Astrocyte (in vitro differentiated cells and primary cell): ENCODE results near the gene SH2D3A. TPM values are rescaled to one million over a fixed set of nuclear protein-coding genes. Genes with fewer than 3 reads are reported as not detected.

Source experiments
- DNase-seq: peaks from one replicate; pipeline ENCODE4 v3.0.0-alpha.2; 2010; ENCODE audit warnings: low read depth
- FAIRE-seq: peaks from 2 replicates; lab custom pipeline; 2011; peaks lifted over from hg19 to GRCh38; lab: Jason Lieb, UNC
- H2AFZ ChIP-seq: 2 replicates; pipeline ENCODE4 v1.6.0; 2012; ENCODE audit warnings: low read depth, low read length, inconsistent platforms
- H3K27ac ChIP-seq: 2 replicates; pipeline ENCODE4 v1.5.1; 2011; ENCODE audit warnings: low read depth, low read length, inconsistent platforms
- H3K27me3 ChIP-seq: 2 replicates; pipeline ENCODE4 v1.6.0; 2011; ENCODE audit warnings: low read length, inconsistent platforms; ENCODE audit not compliant: insufficient read depth
- H3K36me3 ChIP-seq: 2 replicates; pipeline ENCODE4 v1.5.1; 2011; ENCODE audit warnings: low read length, inconsistent platforms; ENCODE audit not compliant: insufficient read depth
- H3K4me1 ChIP-seq: 2 replicates; pipeline ENCODE4 v1.5.1; 2011; ENCODE audit warnings: low read length, inconsistent platforms; ENCODE audit not compliant: insufficient read depth
- H3K4me2 ChIP-seq: 2 replicates; pipeline ENCODE4 v1.6.0; 2012; ENCODE audit warnings: low read length, inconsistent platforms
- H3K4me3 ChIP-seq: 2 replicates; pipeline ENCODE4 v1.5.1; 2011; ENCODE audit warnings: low read depth, mild to moderate bottlenecking, low read length, inconsistent platforms; ENCODE audit not compliant: insufficient read depth
- H3K79me2 ChIP-seq: 2 replicates; pipeline ENCODE4 v1.6.0; 2012; ENCODE audit warnings: mild to moderate bottlenecking, low read length, inconsistent platforms; ENCODE audit not compliant: insufficient read depth
- H3K9ac ChIP-seq: 2 replicates; pipeline ENCODE4 v1.6.0; 2012; ENCODE audit warnings: mild to moderate bottlenecking, low read length, inconsistent platforms
- H3K9me3 ChIP-seq: 2 replicates; pipeline ENCODE4 v1.5.1; 2012; ENCODE audit warnings: low read depth, mild to moderate bottlenecking, low read length, inconsistent platforms; ENCODE audit not compliant: insufficient read depth
- H4K20me1 ChIP-seq: 2 replicates; pipeline ENCODE4 v1.6.0; 2012; ENCODE audit warnings: low read length, inconsistent platforms; ENCODE audit not compliant: insufficient read depth
- H3K27ac Mint-ChIP-seq: one replicate; pipeline ENCODE4 v1.8.0; 2021; ENCODE audit warnings: mild to moderate bottlenecking, mixed read lengths; ENCODE audit not compliant: unreplicated experiment
- H3K27me3 Mint-ChIP-seq: one replicate; pipeline ENCODE4 v1.8.0; 2021; ENCODE audit warnings: low read depth, mixed read lengths; ENCODE audit not compliant: unreplicated experiment
- H3K36me3 Mint-ChIP-seq: one replicate; pipeline ENCODE4 v1.8.0; 2021; ENCODE audit warnings: low read depth, mixed read lengths; ENCODE audit not compliant: unreplicated experiment
- H3K4me1 Mint-ChIP-seq: one replicate; pipeline ENCODE4 v1.8.0; 2021; ENCODE audit warnings: low read depth, mixed read lengths; ENCODE audit not compliant: unreplicated experiment
- H3K4me3 Mint-ChIP-seq: one replicate; pipeline ENCODE4 v1.8.0; 2021; ENCODE audit warnings: mild to moderate bottlenecking, moderate library complexity, mixed read lengths; ENCODE audit not compliant: unreplicated experiment
- H3K9me3 Mint-ChIP-seq: one replicate; pipeline ENCODE4 v1.8.0; 2021; ENCODE audit warnings: mild to moderate bottlenecking, mixed read lengths; ENCODE audit not compliant: unreplicated experiment
- EZH2 ChIP-seq: IDR thresholded peaks from 2 replicates; pipeline ENCODE4 v1.6.1; 2012; ENCODE audit warnings: mild to moderate bottlenecking, low read length, inconsistent platforms; ENCODE audit not compliant: insufficient read depth
- total RNA-seq: library from RNA; stranded (reverse); gene quantifications from 2 replicates; pipeline ENCODE4 v1.2.1, GENCODE V29; 2021
- TF ChIP-seq, protein P1 (sequence below): IDR thresholded peaks from 2 replicates; pipeline ENCODE4 v1.5.1; 2011; ENCODE audit warnings: low read depth, mild to moderate bottlenecking, inconsistent platforms, low read length, moderate library complexity; ENCODE audit not compliant: insufficient read depth

Gene SH2D3A
- total RNA-seq, 1 donor from 2014 or later, result 2.6 TPM

- H3K36me3 ChIP-seq, result no peaks in the 10 kb centered on the region
- no peaks in the 10 kb centered on the region for H3K36me3 Mint-ChIP-seq
- DNase-seq (no peak), FAIRE-seq (no peak)
- no peak overlapping the region for H2AFZ ChIP-seq
- H3K9me3 ChIP-seq, result no peaks in the 10 kb centered on the region
- no peak overlapping the region for H3K4me3 Mint-ChIP-seq
- H3K27ac Mint-ChIP-seq, result no peak overlapping the region
- no peak overlapping the region for H3K9ac ChIP-seq
- peaks cover 2% of the 10 kb centered on the region for H3K4me1 ChIP-seq
- H3K27ac ChIP-seq, result no peak overlapping the region
- no peak for TF ChIP-seq EZH2
- TF ChIP-seq, protein P1, sequence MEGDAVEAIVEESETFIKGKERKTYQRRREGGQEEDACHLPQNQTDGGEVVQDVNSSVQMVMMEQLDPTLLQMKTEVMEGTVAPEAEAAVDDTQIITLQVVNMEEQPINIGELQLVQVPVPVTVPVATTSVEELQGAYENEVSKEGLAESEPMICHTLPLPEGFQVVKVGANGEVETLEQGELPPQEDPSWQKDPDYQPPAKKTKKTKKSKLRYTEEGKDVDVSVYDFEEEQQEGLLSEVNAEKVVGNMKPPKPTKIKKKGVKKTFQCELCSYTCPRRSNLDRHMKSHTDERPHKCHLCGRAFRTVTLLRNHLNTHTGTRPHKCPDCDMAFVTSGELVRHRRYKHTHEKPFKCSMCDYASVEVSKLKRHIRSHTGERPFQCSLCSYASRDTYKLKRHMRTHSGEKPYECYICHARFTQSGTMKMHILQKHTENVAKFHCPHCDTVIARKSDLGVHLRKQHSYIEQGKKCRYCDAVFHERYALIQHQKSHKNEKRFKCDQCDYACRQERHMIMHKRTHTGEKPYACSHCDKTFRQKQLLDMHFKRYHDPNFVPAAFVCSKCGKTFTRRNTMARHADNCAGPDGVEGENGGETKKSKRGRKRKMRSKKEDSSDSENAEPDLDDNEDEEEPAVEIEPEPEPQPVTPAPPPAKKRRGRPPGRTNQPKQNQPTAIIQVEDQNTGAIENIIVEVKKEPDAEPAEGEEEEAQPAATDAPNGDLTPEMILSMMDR, result no peak
- no peaks in the 10 kb centered on the region for H4K20me1 ChIP-seq
- peaks cover 10% of the 10 kb centered on the region for H3K27me3 ChIP-seq
- peaks cover 2% of the 10 kb centered on the region for H3K9me3 Mint-ChIP-seq
- peaks cover 26% of the 10 kb centered on the region for H3K27me3 Mint-ChIP-seq
- H3K4me1 Mint-ChIP-seq, result peaks cover 12% of the 10 kb centered on the region
- no peaks in the 10 kb centered on the region for H3K79me2 ChIP-seq
- H3K4me2 ChIP-seq, result no peak overlapping the region
- H3K4me3 ChIP-seq, result no peak overlapping the region
Observed at GRCh38 chr19:6768236-6768785, 1.1 kb upstream of the SH2D3A start.

DNA sequence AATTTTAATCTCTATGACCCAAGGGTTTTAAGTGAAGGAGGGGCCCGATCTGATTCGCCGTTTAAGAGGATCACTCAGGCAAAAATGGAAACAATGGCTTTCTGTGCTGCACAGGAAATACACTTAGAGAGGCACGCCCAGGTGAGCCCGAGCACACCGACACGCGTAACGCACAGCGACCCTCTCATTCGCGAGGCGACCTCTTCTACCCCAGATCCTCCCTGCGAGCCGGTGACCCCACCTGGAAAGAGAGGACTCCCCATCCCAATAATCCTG lies 216 bp downstream of the SH2D3A start:
- no peak overlapping the region for H3K9ac ChIP-seq
- peak overlapping the region; percentile 46 for H3K4me2 ChIP-seq
- no peak overlapping the region for H3K27ac ChIP-seq
- no peaks in the 10 kb centered on the region for H3K9me3 ChIP-seq
- no peak for TF ChIP-seq EZH2
- TF ChIP-seq, protein P1, result no peak
- peaks cover 12% of the 10 kb centered on the region for H3K4me1 Mint-ChIP-seq
- H3K27me3 ChIP-seq, result peaks cover 10% of the 10 kb centered on the region
- H2AFZ ChIP-seq, result peak overlapping the region; percentile 47
- no peaks in the 10 kb centered on the region for H3K36me3 Mint-ChIP-seq
- H3K4me1 ChIP-seq, result peaks cover 2% of the 10 kb centered on the region
- peaks cover 26% of the 10 kb centered on the region for H3K27me3 Mint-ChIP-seq
- DNase-seq, result no peak
- H3K79me2 ChIP-seq, result no peaks in the 10 kb centered on the region
- FAIRE-seq, result no peak
- H3K9me3 Mint-ChIP-seq, result peaks cover 2% of the 10 kb centered on the region
- no peaks in the 10 kb centered on the region for H3K36me3 ChIP-seq
- no peak overlapping the region for H3K4me3 ChIP-seq
- H3K4me3 Mint-ChIP-seq, result peak overlapping the region; percentile 79
- H3K27ac Mint-ChIP-seq, result no peak overlapping the region
- H4K20me1 ChIP-seq, result no peaks in the 10 kb centered on the region

GRCh38 chr19:6766357-6767080 lies 716 bp downstream of the SH2D3A start:
- Histone ChIP-seq H3K4me1 (peaks cover 2% of the 10 kb centered on the region), H3K27ac (no peak overlapping the region), H3K4me2 (peak overlapping the region; percentile 46), H3K79me2 (no peaks in the 10 kb centered on the region), H3K27me3 (peaks cover 10% of the 10 kb centered on the region), H4K20me1 (no peaks in the 10 kb centered on the region), H3K9me3 (no peaks in the 10 kb centered on the region), H3K4me3 (no peak overlapping the region), H3K36me3 (no peaks in the 10 kb centered on the region), H2AFZ (peak overlapping the region; percentile 47), H3K9ac (no peak overlapping the region)
- peaks cover 2% of the 10 kb centered on the region for H3K9me3 Mint-ChIP-seq
- no peak for FAIRE-seq
- H3K4me1 Mint-ChIP-seq, result peaks cover 12% of the 10 kb centered on the region
- TF ChIP-seq, protein P1, result no peak
- no peak for TF ChIP-seq EZH2
- H3K36me3 Mint-ChIP-seq, result no peaks in the 10 kb centered on the region
- H3K27me3 Mint-ChIP-seq, result peaks cover 22% of the 10 kb centered on the region
- H3K4me3 Mint-ChIP-seq, result peak overlapping the region; percentile 79
- no peak for DNase-seq
- H3K27ac Mint-ChIP-seq, result no peak overlapping the region
